Ishikawa (cell line): ENCODE results near the gene PHF23.

ENCODE experiments used
- CEBPB ChIP-seq: IDR thresholded peaks from 2 replicates; pipeline ENCODE4 v1.6.1; 2012
- EP300 ChIP-seq: IDR thresholded peaks from 2 replicates; pipeline ENCODE4 v1.6.1; 2012; ENCODE audit warnings: borderline replicate concordance
- FOXM1 ChIP-seq: IDR thresholded peaks from 2 replicates; pipeline ENCODE4 v1.6.1; 2012; ENCODE audit warnings: low read depth, borderline replicate concordance
- RAD21 ChIP-seq: IDR thresholded peaks from 2 replicates; pipeline ENCODE4 v1.6.1; 2012; ENCODE audit warnings: low read depth
- TAF1 ChIP-seq: IDR thresholded peaks from 2 replicates; pipeline ENCODE4 v1.6.1; 2012; ENCODE audit warnings: low read depth, mild to moderate bottlenecking
- TF ChIP-seq, protein P1 (sequence below): IDR thresholded peaks from 2 replicates; pipeline ENCODE4 v1.6.1; 2012; ENCODE audit warnings: low read depth, mild to moderate bottlenecking

DNA sequence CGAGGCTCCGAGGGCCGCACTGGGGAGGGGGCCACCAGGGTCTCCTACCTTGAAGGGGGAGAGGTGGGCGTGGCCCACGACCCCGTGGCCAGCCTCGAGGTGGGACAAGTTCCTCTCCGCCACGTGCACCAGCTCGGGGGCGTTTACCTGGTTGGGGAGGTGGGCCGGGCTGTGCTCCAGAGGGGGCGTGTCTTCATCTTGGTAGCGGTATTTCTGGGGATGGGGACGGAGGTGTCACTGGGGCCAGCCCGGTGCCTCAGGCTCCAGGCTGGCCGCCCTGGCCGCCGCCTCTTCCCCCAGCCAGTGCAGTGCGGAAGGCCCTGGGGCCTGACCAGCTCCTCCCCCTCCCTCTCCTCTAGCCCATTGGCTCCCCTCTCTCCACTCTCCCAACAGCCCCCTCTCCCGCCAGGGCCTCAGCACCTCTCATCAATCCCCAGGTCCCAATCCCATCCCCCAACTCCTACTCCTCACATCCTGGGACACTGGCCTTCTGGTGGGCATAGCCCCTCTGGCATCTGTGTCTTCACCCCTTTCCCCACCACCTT lies 31.2 kb downstream of the PHF23 start:
- no peak for TF ChIP-seq CEBPB
- no peak for TF ChIP-seq FOXM1
- TF ChIP-seq TAF1 = no peak
- TF ChIP-seq, protein P1, sequence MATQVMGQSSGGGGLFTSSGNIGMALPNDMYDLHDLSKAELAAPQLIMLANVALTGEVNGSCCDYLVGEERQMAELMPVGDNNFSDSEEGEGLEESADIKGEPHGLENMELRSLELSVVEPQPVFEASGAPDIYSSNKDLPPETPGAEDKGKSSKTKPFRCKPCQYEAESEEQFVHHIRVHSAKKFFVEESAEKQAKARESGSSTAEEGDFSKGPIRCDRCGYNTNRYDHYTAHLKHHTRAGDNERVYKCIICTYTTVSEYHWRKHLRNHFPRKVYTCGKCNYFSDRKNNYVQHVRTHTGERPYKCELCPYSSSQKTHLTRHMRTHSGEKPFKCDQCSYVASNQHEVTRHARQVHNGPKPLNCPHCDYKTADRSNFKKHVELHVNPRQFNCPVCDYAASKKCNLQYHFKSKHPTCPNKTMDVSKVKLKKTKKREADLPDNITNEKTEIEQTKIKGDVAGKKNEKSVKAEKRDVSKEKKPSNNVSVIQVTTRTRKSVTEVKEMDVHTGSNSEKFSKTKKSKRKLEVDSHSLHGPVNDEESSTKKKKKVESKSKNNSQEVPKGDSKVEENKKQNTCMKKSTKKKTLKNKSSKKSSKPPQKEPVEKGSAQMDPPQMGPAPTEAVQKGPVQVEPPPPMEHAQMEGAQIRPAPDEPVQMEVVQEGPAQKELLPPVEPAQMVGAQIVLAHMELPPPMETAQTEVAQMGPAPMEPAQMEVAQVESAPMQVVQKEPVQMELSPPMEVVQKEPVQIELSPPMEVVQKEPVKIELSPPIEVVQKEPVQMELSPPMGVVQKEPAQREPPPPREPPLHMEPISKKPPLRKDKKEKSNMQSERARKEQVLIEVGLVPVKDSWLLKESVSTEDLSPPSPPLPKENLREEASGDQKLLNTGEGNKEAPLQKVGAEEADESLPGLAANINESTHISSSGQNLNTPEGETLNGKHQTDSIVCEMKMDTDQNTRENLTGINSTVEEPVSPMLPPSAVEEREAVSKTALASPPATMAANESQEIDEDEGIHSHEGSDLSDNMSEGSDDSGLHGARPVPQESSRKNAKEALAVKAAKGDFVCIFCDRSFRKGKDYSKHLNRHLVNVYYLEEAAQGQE = no peak
- no peak for TF ChIP-seq EP300
- no peak for TF ChIP-seq RAD21
